AG04449 (cell line): ENCODE results near the gene HS3ST2.

Source experiments
- CTCF ChIA-PET: fragments of 350-600 bp; formaldehyde crosslinking; extraction: SDS; loops from one replicate; lab custom pipeline; 2021; ENCODE audit warnings: antibody characterized with exemption; lab: Yijun Ruan, JAX
- POLR2A ChIA-PET: fragments of 400-600, 350-600 bp; formaldehyde crosslinking; extraction: SDS; loops from one replicate; lab custom pipeline; 2020; ENCODE audit warnings: antibody characterized with exemption, inconsistent platforms; lab: Yijun Ruan, JAX
- DNase-seq: peaks from one replicate; pipeline ENCODE4 v3.0.0-alpha.2; 2010; ENCODE audit warnings: low read depth, low spot score
- H3K4me3 ChIP-seq: 2 replicates; pipeline ENCODE4 v1.5.1; 2011; ENCODE audit warnings: low read depth, mild to moderate bottlenecking, control low read depth, low read length
- CTCF ChIP-seq: IDR thresholded peaks from one replicate; pipeline ENCODE4 v1.5.1; 2011; ENCODE audit warnings: mild to moderate bottlenecking, moderate library complexity, low read length, control low read depth, inconsistent platforms; ENCODE audit not compliant: insufficient read depth; ENCODE audit errors: missing control alignments

Gene HS3ST2

GRCh38 chr16:22805326-22805725 is 8.6 kb upstream of the HS3ST2 start:
- ChIA-PET CTCF (no interaction called here), POLR2A (no interaction called here)
- TF ChIP-seq CTCF = no peak
- DNase-seq = no peak
- H3K4me3 ChIP-seq = no peak overlapping the region

GRCh38 chr16:22806811-22807210 is 7.2 kb upstream of the HS3ST2 start:
- ChIA-PET POLR2A (no interaction called here), CTCF (no interaction called here)
- TF ChIP-seq CTCF = no peak
- no peak for DNase-seq
- no peak overlapping the region for H3K4me3 ChIP-seq

DNA sequence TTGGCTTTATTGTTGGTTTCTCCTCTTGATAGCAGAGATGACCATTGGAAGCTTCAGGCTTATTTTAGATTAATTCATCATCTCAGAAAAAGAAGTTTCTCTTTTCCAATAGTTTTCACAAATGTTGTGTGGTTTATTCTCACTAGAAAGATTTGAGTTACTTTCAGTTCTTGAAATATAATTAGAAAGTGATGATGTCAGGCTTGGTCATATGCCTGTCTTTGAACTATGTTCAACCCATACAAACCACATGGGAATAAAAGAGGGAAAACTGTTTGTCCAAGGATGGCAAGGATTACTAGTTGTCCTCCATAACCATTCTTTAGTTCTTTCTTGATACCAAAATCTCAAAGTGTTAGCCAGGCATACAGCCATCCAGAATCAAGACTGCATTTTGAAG is 3.7 kb upstream of the HS3ST2 start:
- POLR2A ChIA-PET = no interaction called here
- CTCF ChIA-PET = no interaction called here

DNA sequence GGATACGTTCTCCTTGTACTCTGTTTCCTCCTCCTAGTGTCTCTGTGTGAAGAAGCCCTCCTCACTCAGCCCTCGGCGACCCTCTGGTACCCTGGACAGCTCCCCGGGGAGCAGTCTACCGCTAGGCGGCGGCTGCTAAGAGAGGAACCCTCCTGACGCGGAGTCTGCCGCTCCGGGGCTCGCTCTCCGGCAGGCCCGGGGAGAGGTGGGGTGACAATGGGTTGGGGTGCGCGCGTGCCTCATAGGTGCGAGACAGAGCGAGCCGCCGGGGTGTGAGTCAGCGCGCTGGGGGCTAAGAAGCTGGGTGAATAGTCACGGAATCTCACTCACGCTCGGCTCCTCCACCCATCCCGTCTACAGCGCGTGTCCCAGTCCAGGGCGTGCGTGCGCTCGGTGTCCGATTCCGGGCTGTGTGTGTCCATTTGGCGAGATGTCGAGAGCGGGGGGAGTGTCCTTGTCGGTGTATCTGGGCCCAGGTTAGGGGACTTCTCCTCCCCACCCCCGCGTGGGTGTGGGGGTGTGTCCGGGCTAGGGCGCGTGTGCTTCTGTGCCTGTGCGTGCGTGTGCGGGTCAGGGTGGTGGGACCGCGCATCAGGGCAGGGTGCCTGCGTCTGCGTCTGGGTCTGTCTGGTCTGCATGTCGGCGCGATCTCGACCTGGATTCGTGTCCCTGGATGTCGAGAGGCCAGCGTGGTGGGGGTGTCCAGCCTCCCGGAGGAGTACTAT is 577 bp upstream of the HS3ST2 start:
- DNase-seq = no peak
- H3K4me3 ChIP-seq = peak overlapping the region; percentile 12; the same call in 1 of the 2 replicates
- ChIA-PET CTCF (interaction anchor here (0.6 to 1.5 kb wide), 5 partner anchors 23 to 131 kb away, joined by 3 to 4 read pairs (median 3); no protein-coding TSS in a partner anchor), POLR2A (no interaction called here)
- TF ChIP-seq CTCF = peak; percentile 87

More for the DNA sequence above, 3.7 kb upstream of the HS3ST2 start:
- no peak overlapping the region for H3K4me3 ChIP-seq
- no peak for TF ChIP-seq CTCF
- no peak for DNase-seq

DNA sequence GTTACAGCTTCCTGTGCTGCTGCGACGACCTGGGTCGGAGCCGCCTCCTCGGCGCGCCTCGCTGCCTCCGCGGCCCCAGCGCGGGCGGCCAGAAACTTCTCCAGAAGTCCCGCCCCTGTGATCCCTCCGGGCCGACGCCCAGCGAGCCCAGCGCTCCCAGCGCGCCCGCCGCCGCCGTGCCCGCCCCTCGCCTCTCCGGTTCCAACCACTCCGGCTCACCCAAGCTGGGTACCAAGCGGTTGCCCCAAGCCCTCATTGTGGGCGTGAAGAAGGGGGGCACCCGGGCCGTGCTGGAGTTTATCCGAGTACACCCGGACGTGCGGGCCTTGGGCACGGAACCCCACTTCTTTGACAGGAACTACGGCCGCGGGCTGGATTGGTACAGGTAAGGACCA is 746 bp downstream of the HS3ST2 start:
- DNase-seq = no peak
- H3K4me3 ChIP-seq = no peak overlapping the region
- ChIA-PET POLR2A (no interaction called here), CTCF (interaction anchor here (0.9 kb wide), 1 partner anchor 10 kb away, joined by 3 read pairs; no protein-coding TSS in a partner anchor)
- TF ChIP-seq CTCF = no peak

GRCh38 chr16:22815863-22816262 is 1.9 kb downstream of the HS3ST2 start:
- TF ChIP-seq CTCF = no peak
- ChIA-PET CTCF (interaction anchor here (0.7 to 1.0 kb wide), 2 partner anchors 27 to 134 kb away, joined by 3 read pairs; no protein-coding TSS in a partner anchor), POLR2A (no interaction called here)
- DNase-seq = no peak
- no peak overlapping the region for H3K4me3 ChIP-seq
